GM23338 (cell line): ENCODE results near the gene PIR. TPM values are rescaled to one million over a fixed set of nuclear protein-coding genes. Genes with fewer than 3 reads are reported as not detected.

Source experiments
- ATAC-seq: fragments of 200-7000 bp; cut with Tn5 transposase; 3 replicates; pipeline ENCODE4 v1.9.1; 2020
- DNase-seq: peaks from one replicate; pipeline ENCODE4 v3.0.0-alpha.2; 2015; ENCODE audit warnings: low spot score
- H2AFZ ChIP-seq: fragments of 200-600 bp; sonication (generic); 2 replicates; pipeline ENCODE4 v1.8.0; 2016; ENCODE audit warnings: antibody characterized with exemption, mild to moderate bottlenecking, moderate library complexity
- H3F3A ChIP-seq: fragments of 200-600 bp; sonication (generic); replicated peaks from 2 replicates; pipeline ENCODE4 v1.8.0; 2017; ENCODE audit warnings: antibody characterized with exemption, mixed run types, low read depth
- H3K27ac ChIP-seq: fragments of 200-600 bp; sonication (generic); 2 replicates; pipeline ENCODE4 v1.6.1; 2016; ENCODE audit warnings: low read depth
- H3K27me3 ChIP-seq: fragments of 200-600 bp; sonication (generic); 2 replicates; pipeline ENCODE4 v1.8.0; 2016; ENCODE audit warnings: mild to moderate bottlenecking, mixed run types, moderate library complexity; ENCODE audit not compliant: insufficient read depth
- H3K36me3 ChIP-seq: fragments of 200-600 bp; sonication (generic); 2 replicates; pipeline ENCODE4 v1.8.0; 2016; ENCODE audit warnings: mild to moderate bottlenecking; ENCODE audit not compliant: insufficient read depth
- H3K4me1 ChIP-seq: fragments of 200-600 bp; sonication (generic); 2 replicates; pipeline ENCODE4 v1.8.0; 2016; ENCODE audit warnings: mild to moderate bottlenecking, moderate library complexity; ENCODE audit not compliant: insufficient read depth
- H3K4me2 ChIP-seq: fragments of 200-600 bp; sonication (generic); 2 replicates; pipeline ENCODE4 v1.7.1; 2017; ENCODE audit warnings: mixed run types
- H3K4me3 ChIP-seq: fragments of 200-600 bp; sonication (generic); 2 replicates; pipeline ENCODE4 v1.6.1; 2016; ENCODE audit warnings: mixed run types
- H3K79me2 ChIP-seq: fragments of 200-600 bp; sonication (generic); replicated peaks from 2 replicates; pipeline ENCODE4 v1.8.0; 2017; ENCODE audit warnings: mild to moderate bottlenecking; ENCODE audit not compliant: insufficient read depth
- H3K9me2 ChIP-seq: fragments of 200-600 bp; sonication (generic); 2 replicates; pipeline ENCODE4 v1.8.0; 2017; ENCODE audit not compliant: insufficient read depth
- H4K20me1 ChIP-seq: fragments of 200-600 bp; sonication (generic); replicated peaks from 2 replicates; pipeline ENCODE4 v1.8.0; 2017; ENCODE audit warnings: mild to moderate bottlenecking; ENCODE audit not compliant: insufficient read depth
- H3K27ac Mint-ChIP-seq: 2 replicates; pipeline ENCODE4 v1.8.0; 2020; ENCODE audit warnings: inconsistent platforms, mild to moderate bottlenecking, moderate library complexity, mixed read lengths
- H3K27me3 Mint-ChIP-seq: 3 replicates; pipeline ENCODE4 v1.8.0; 2022; ENCODE audit warnings: low read depth, mild to moderate bottlenecking, moderate library complexity, mixed read lengths, inconsistent platforms; ENCODE audit not compliant: insufficient read depth, poor library complexity
- H3K36me3 Mint-ChIP-seq: 3 replicates; pipeline ENCODE4 v1.8.0; 2021; ENCODE audit warnings: low read depth, mild to moderate bottlenecking, inconsistent platforms, moderate library complexity, mixed read lengths
- H3K4me1 Mint-ChIP-seq: 3 replicates; pipeline ENCODE4 v1.8.0; 2020; ENCODE audit warnings: mild to moderate bottlenecking, inconsistent platforms, mixed read lengths
- H3K4me3 Mint-ChIP-seq: 3 replicates; pipeline ENCODE4 v1.8.0; 2021; ENCODE audit warnings: moderate library complexity, mild to moderate bottlenecking, inconsistent platforms, mixed read lengths
- H3K9me3 Mint-ChIP-seq: 3 replicates; pipeline ENCODE4 v1.8.0; 2020; ENCODE audit warnings: moderate library complexity, mild to moderate bottlenecking, inconsistent platforms, mixed read lengths
- CREB1 ChIP-seq: fragments of 250-450 bp; sonication (Bioruptor Pico); IDR thresholded peaks from 2 replicates; pipeline ENCODE4 v1.5.0; 2020; ENCODE audit warnings: low read depth, mild to moderate bottlenecking, moderate library complexity
- CTCF ChIP-seq, 2 experiments: fragments of 200-600 bp in 1 of 2; sonication (generic) in 1 of 2; conservative IDR thresholded peaks; 2 replicates each; pipeline versions ENCODE4 v1.5.1 to v1.6.1; 2016 to 2017; ENCODE audit warnings: antibody characterized with exemption in 2 of 2, low read depth in 2 of 2, mild to moderate bottlenecking in 2 of 2, moderate library complexity in 1 of 2
- ETS1 ChIP-seq: IDR thresholded peaks from 2 replicates; pipeline ENCODE4 v1.6.1; 2016; ENCODE audit warnings: antibody characterized with exemption
- EZH2 ChIP-seq: fragments of 200-600 bp; sonication (generic); IDR thresholded peaks from one replicate; pipeline ENCODE4 v1.8.0; 2017; ENCODE audit warnings: antibody characterized with exemption, mild to moderate bottlenecking, low read depth; ENCODE audit not compliant: unreplicated experiment
- EZH2phosphoT487 ChIP-seq: fragments of 200-600 bp; sonication (generic); IDR thresholded peaks from one replicate; pipeline ENCODE4 v1.8.1; 2018; ENCODE audit warnings: antibody characterized with exemption; ENCODE audit not compliant: unreplicated experiment
- JUNB ChIP-seq: IDR thresholded peaks from one replicate; pipeline ENCODE4 v1.6.1; 2016; ENCODE audit warnings: antibody characterized with exemption; ENCODE audit not compliant: unreplicated experiment
- NANOG ChIP-seq: IDR thresholded peaks from 2 replicates; pipeline ENCODE4 v1.6.1; 2016; ENCODE audit warnings: antibody characterized with exemption, borderline replicate concordance
- POLR2AphosphoS5 ChIP-seq: IDR thresholded peaks from 2 replicates; pipeline ENCODE4 v1.6.1; 2016; ENCODE audit warnings: antibody characterized with exemption, low read depth
- REST ChIP-seq: IDR thresholded peaks from one replicate; pipeline ENCODE4 v1.6.1; 2018; ENCODE audit warnings: antibody characterized with exemption; ENCODE audit not compliant: unreplicated experiment
- STAT1 ChIP-seq: IDR thresholded peaks from one replicate; pipeline ENCODE4 v1.6.1; 2016; ENCODE audit warnings: antibody characterized with exemption; ENCODE audit not compliant: unreplicated experiment
- ZNF114 ChIP-seq: fragments of 250-450 bp; sonication (Bioruptor Pico); IDR thresholded peaks from 2 replicates; pipeline ENCODE4 v1.5.0; 2020; ENCODE audit warnings: mild to moderate bottlenecking, moderate library complexity
- ZNF331 ChIP-seq: fragments of 250-450 bp; sonication (Bioruptor Pico); IDR thresholded peaks from 2 replicates; pipeline ENCODE4 v1.5.0; 2020; ENCODE audit warnings: low read depth, mild to moderate bottlenecking, moderate library complexity
- ZNF462 ChIP-seq: fragments of 250-450 bp; sonication (Bioruptor Pico); IDR thresholded peaks from 2 replicates; pipeline ENCODE4 v1.5.0; 2020; ENCODE audit warnings: mild to moderate bottlenecking, moderate library complexity
- polyA plus RNA-seq: library from polyadenylated mRNA; unstranded; fragments of >200 nt; fragmentation: Nextera tagmentation; extraction: Ambion mirVana; gene quantifications from 2 replicates; pipeline ENCODE4 v1.2.1, GENCODE V29; 2016
- total RNA-seq: library from RNA; depleted of rRNA; stranded (reverse); fragments of >200 nt; shearing (Covaris generic); gene quantifications from 2 replicates; pipeline ENCODE4 v1.2.3, GENCODE V29; 2014

Gene PIR
- total and polyA plus RNA-seq, 2 experiments from 2014 or later, result 13.1 to 25.2 TPM

- H3F3A ChIP-seq, result no peaks in the 10 kb centered on the region
- no peak for DNase-seq
- no peaks in the 10 kb centered on the region for H3K36me3 ChIP-seq
- H3K4me3 Mint-ChIP-seq, result no peak overlapping the region
- no peak overlapping the region for H2AFZ ChIP-seq
- H3K27ac Mint-ChIP-seq, result peak overlapping the region; percentile 38
- no peaks in the 10 kb centered on the region for H3K9me2 ChIP-seq
- H3K4me3 ChIP-seq, result no peak overlapping the region
- peaks cover 10% of the 10 kb centered on the region for H3K4me1 Mint-ChIP-seq
- H3K27me3 Mint-ChIP-seq, result no peaks in the 10 kb centered on the region
- TF ChIP-seq CTCF (conservative IDR thresholded peaks at IDR 0.05; ENCODE audit: low read depth in 2 of 2) (no peak), EZH2 (no peak), CREB1 (CRISPR knock-in tag) (no peak), JUNB (no peak), ZNF114 (CRISPR knock-in tag) (no peak), ETS1 (no peak), STAT1 (no peak), ZNF462 (CRISPR knock-in tag) (no peak), ZNF331 (no peak), EZH2phosphoT487 (no peak), REST (no peak), POLR2AphosphoS5 (no peak), NANOG (no peak)
- no peaks in the 10 kb centered on the region for H3K27me3 ChIP-seq
- H3K4me2 ChIP-seq, result no peak overlapping the region
- H3K36me3 Mint-ChIP-seq, result peaks cover 4% of the 10 kb centered on the region; the same call in 1 of the 3 replicates
- no peaks in the 10 kb centered on the region for H3K79me2 ChIP-seq
- peaks cover 19% of the 10 kb centered on the region for H3K4me1 ChIP-seq
- H3K9me3 Mint-ChIP-seq, result peaks cover 3% of the 10 kb centered on the region; the same call in 1 of the 3 replicates
- no peak for ATAC-seq
- no peaks in the 10 kb centered on the region for H4K20me1 ChIP-seq
- H3K27ac ChIP-seq, result no peak overlapping the region
Measured at GRCh38 chrX:15404401-15405096, 88.6 kb downstream of the PIR start.
